Uterus (tissue), 2 donors: Measurements from ENCODE around the gene SCFD2.

Experiments used
- POLR2A ChIP-seq, 2 donors: fragments of 450-650 bp; IDR thresholded peaks; one replicate each; pipeline ENCODE4 v1.6.1; 2016; ENCODE audit warnings: antibody characterized with exemption in 2 of 2, mild to moderate bottlenecking in 1 of 2, moderate library complexity in 1 of 2
- TF ChIP-seq, protein P1 (sequence below), 4 experiments: fragments of 200-600 bp in 2 of 4; fragments of 450-650 bp in 2 of 4; sonication (generic) in 2 of 4; IDR thresholded peaks; one replicate each; pipeline ENCODE4 v1.5.1; 2016 to 2019; ENCODE audit warnings: antibody characterized with exemption in 4 of 4, mild to moderate bottlenecking in 2 of 4, moderate library complexity in 1 of 4

DNA sequence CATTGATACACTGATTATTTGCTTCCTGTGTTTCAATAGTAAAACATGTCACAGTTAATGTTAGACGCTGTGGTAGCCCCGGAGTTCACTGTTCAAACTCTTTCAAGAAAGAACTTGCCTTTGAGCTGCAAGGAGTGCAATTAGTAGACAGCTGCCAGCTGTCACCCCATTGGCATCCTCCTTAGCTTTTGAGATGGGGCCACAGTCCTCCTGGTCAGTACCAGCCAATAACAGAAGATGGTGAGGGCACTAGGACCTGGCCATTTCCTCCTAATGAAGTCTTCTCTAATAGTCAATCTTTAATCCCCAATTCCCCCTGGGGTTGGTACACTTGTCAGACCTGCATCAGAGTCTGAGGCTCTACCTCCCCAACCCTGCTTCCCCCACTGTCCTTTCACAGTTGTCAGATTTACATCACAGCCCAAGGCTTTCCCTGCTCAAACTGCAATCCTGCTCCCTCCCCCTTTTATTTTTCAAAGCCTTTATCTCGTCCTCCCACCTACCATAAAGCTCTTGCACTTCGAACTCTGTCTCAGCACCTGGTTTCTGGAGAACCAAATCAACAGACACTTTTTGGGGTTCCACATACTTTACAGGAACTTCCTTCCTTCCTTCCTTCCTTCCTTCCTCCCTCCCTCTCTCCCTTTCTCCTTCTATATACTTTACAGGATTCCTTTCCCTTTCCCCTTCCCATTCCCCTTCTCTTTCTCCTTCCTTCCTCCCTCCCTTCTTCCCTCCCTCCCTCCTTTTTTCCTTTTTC is 321.8 kb downstream of the SCFD2 start:
- no peak for TF ChIP-seq POLR2A (IDR thresholded peaks at IDR 0.05)
- TF ChIP-seq, protein P1, sequence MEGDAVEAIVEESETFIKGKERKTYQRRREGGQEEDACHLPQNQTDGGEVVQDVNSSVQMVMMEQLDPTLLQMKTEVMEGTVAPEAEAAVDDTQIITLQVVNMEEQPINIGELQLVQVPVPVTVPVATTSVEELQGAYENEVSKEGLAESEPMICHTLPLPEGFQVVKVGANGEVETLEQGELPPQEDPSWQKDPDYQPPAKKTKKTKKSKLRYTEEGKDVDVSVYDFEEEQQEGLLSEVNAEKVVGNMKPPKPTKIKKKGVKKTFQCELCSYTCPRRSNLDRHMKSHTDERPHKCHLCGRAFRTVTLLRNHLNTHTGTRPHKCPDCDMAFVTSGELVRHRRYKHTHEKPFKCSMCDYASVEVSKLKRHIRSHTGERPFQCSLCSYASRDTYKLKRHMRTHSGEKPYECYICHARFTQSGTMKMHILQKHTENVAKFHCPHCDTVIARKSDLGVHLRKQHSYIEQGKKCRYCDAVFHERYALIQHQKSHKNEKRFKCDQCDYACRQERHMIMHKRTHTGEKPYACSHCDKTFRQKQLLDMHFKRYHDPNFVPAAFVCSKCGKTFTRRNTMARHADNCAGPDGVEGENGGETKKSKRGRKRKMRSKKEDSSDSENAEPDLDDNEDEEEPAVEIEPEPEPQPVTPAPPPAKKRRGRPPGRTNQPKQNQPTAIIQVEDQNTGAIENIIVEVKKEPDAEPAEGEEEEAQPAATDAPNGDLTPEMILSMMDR (IDR thresholded peaks at IDR 0.05), result no peak
